ENCODE data around the gene GORASP1.
A peak's percentile ranks its signal among the peaks of the same experiment; 100 is the strongest.

GORASP1 gene

GRCh38 chr3:39101022-39101689 is 6.3 kb downstream of the GORASP1 start:
- no peak for DNase-seq

DNA sequence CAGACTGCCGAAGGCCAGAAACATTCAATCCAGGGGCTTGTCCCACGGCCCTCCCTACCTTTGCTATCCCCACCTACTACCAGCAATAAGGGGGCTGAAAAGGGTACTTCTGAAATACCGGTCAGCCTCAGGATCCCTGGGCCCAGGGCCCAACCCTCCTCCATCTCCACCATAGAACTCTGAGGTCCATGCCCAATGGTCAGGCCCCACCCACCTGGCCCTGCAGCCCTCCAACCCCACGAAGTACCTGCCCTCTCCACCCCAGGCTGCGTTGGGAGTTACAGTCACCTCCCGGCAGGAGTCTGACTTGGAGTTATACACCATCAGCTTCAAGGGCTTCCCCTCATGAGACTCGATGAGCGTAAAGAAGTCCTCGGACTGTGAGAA is 6.9 kb downstream of the GORASP1 start:
- no peak for DNase-seq

DNA sequence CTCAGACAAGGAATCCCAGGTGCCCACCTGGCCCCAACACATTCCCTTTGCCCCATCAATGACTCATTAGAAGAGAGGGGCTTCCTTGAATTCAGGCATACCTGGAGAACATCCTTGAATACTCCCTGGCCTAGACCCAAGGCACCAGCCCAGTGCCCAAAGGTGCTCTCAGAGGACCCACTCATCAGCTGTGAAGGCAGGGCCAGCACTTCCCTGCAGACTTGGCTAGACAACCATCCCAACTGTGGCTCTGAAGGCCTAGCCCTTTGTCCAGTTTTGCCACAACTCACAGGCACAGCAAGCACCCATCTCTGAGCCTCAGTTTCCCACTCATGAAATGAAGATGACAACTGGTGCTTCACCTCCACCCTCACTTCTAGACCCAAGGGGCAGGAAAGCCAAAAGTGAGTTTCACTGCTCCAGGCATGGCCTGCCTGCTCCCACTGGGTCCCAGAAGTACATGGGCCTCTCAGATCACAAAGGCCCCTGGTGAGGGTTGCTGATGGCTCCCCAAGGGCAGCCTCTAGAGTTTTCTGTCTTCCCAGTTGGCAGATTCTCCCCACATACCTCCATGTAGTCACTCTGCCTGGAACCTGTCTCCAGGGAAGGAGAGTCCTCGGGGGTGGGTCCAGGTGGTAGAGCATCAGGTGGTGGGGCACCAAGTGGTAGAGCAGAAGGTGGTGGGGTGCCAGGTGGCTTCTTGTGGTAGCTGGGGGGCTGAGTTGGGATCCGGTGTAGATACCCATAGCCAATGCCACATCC is 7.5 kb downstream of the GORASP1 start:
- no peak for DNase-seq

GRCh38 chr3:39099242-39099641 is 8.2 kb downstream of the GORASP1 start:
- DNase-seq = no peak

GRCh38 chr3:39098473-39099000 is 8.9 kb downstream of the GORASP1 start:
- no peak for DNase-seq

DNA sequence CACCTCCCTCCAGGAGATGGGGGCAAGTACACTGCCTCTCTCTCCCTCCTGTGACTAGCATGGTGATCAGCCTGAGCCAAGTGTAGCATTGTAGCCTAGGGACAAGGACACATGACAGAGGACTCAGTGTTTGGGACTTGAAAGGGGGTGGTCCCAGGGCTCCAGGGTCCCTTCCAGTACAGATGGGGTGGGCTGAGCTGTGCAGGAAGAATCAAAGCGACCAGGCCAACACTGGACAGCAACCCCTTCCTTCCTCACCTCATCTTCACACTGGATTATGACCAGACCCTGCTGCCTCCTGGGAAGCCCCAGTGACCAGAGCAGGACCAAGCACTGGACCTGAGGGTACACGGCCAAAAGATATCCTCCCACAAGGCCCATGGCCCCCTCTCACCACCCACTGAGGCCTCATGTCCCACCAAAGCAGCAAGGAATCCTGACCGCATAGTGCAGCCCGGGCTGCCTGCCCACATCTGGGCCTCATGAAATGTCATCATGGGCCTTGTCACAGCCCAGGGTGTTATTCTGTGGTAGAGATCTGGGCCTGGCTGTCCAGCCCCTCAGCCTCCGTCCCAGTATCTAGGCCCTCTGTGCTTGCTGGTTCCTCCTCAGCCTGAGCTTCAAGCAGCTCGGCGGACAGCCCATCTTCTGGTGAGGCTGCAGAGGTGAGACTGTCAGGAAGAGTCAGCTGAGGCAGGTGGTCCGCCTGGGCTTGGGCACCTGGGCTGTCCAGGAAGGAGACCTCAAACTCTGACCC is 9.5 kb downstream of the GORASP1 start:
- no peak for DNase-seq

DNA sequence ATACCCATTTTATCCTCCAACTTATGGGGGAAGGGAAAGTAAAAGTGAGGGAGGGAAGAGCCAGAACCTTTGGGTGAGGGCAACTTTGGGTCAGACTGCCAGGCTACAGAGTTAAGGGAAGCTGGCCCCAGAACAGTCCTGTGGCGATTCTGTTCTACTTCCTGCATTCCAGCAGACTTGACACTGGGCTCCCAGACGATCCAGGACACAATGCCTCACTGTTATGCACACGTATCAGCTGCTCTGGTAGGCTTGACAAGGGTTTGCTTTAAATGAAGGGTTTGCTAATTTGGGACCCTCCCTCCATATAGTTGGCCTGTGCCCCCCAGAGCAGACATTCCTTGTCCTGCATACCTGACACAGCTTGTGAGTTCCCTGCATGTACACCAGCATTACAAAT is 10.7 kb downstream of the GORASP1 start:
- DNase-seq = no peak

GRCh38 chr3:39095778-39096177 is 11.6 kb downstream of the GORASP1 start:
- DNase-seq = no peak

- no peak for DNase-seq
Measured at GRCh38 chr3:39094851-39095677, 12.4 kb downstream of the GORASP1 start.

DNA sequence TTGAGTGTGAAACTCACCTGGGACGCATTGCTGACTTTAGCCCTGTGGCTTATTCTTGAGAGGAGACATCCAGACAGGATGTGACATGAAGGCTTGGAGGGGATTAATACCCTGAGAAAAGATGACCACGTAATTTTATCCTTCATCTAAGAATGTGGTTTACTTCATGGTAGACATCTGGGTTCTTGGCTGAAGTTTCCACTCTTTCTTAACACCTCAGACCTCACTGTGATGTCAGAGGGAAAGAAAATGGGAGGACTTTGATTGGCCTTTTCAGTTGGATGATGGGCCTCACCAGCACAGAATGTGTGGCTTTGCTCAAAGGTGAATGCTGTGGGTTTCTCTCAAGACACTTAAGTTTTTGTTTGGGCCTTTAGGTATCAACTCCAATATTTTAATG is 16.5 kb downstream of the GORASP1 start:
- no peak for DNase-seq

- no peak for DNase-seq
Measured at GRCh38 chr3:39088889-39089288, 18.5 kb downstream of the GORASP1 start.

DNA sequence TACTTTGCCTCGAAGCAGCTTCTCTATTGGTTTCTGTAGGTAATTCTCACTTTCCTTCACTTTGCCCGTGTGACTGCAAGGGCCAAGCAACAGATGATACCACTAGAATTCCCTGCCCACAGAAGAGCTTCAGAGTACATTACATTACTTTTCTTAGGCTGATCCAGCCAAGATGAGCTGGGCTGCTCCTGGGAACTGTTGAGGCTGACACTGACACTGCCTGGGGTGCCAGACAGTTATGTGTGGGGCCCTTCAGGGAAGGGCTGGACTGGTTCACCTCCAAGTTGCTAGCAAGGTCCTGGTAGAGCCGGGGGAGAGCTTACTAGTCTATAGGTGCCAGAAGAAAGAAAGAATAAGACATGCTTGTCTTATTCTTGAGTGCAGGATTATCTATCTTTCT is 19.0 kb downstream of the GORASP1 start:
- DNase-seq = no peak

GRCh38 chr3:39086144-39086543 is 21.3 kb downstream of the GORASP1 start:
- DNase-seq = no peak

GRCh38 chr3:39082666-39083313 is 24.6 kb downstream of the GORASP1 start:
- DNase-seq = no peak

DNA sequence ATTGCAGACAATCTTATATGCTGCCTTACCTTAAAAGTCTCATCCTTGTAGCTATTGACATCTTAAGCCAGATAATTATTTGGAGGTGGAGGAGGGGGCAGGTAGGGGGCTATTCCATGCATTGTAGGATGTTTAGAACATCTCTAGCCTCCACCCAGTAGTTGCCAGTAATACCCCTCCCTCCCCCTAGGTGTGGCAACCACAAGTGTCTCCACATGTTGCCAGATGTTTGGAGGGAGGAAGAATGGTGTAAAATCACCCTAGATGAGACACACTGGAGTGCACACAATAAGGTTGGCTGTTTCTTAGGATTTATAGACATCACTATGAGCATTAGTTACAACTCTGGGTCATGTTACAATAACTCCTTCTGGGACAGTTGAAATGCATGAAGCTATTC is 27.4 kb downstream of the GORASP1 start:
- no peak for DNase-seq

DNA sequence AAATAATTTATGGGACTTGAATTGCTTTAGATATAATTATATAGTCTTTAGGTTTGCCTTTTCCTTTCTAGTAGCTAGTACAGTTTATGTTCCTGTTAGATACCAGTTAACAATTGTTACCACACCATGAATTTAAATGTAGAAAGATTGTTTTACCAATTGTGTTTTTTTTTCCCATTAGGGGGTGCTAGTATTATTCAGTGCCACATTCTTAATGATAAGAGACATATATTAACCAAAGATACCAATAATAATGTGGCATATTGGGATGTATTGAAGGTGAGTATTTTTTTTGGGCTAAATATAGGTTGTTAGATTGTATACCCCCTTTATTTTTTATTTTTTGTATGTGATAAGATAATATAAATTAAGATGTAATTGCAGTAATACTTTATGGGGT is 27.9 kb downstream of the GORASP1 start:
- DNase-seq = no peak

GRCh38 chr3:39075910-39076309 is 31.5 kb downstream of the GORASP1 start:
- no peak for DNase-seq

GRCh38 chr3:39068556-39068955 is 38.9 kb downstream of the GORASP1 start:
- no peak for DNase-seq

- DNase-seq = no peak
Measured at GRCh38 chr3:39067286-39067685, 40.1 kb downstream of the GORASP1 start.

DNA sequence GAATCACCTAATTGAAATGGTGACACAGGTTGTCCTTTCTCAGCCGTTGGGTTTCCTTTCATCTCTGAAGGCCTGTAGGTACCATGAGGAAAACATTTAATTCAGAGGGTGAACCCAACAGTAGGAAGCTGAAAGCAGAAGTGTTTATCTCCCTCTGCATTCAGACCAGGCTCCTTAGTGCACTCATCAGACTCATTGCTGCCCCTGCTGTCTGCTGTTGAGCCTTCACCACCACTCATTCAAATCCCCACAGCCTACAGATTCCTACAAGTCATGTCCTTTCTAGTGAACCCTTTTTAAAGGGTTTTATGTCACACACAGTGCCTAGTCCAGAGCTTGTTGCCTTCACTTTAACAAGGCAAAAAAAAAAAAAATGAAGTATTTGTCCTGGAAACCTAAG is 42.2 kb downstream of the GORASP1 start:
- DNase-seq = peak; percentile 9

GRCh38 chr3:39064646-39065045 is 42.8 kb downstream of the GORASP1 start:
- peak; percentile 10 for DNase-seq

GRCh38 chr3:39063143-39063542 is 44.3 kb downstream of the GORASP1 start:
- DNase-seq = no peak
